ENCODE data around the gene CFAP210.
"Not testable (repeated sequence)": the region's sequence is repeated elsewhere in the genome, so short reads cannot be mapped to it uniquely, and the experiment has no call there.

The CFAP210 gene

DNA sequence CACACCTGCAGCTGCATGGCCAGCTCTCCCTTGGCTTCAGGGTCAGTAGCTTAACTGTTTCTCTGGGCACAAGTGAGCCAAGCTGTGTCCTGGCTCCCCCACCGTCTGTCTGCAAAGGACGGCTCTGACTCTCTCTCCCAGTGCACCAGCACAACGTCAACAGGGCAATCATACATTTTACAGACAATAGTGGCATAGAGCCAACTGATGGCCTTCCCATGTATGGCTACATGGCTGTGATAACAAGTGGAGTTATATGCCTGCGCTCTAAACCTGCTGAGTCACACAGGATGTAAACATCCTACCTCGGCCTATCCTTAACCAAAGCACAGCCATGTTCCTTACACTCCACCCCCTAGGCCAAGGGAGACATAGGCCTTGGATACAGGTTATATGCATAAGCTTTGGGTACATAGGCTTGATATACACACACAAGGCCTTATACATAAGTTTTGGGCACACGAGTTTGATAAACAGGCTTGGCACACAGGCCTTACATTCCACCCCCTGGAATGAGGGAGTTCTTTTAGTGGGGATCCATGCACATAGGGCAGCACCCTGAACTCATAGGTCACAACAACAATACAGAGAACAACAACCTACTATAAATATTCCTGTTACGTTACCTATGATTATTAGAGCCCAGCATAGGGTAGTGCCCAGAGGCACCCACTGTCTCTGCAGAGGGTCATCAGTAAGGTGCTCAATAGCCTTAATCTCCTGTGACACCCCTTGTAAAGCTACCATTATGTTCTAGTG is 17.7 kb upstream of the CFAP210 start:
- DNase-seq: no peak

DNA sequence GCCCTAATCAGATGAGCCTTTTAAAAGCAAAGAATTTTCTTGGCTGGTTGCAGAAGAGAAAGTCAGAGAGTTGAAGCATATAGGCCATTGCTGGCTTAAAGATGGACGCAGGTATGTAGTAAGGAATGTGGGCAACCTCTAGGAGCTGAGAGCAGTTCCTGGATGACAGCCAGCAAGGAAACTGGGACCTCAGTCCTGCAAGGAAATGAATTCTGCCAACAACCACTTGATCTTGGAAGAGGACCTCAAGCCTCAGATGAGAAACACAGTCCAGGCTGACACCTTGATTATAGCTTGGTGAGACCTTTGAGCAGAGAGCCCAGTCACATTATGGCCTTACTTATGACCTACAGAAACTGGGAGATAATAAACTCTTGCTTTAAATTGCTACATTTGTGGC is 15.8 kb upstream of the CFAP210 start:
- no peak for DNase-seq

DNA sequence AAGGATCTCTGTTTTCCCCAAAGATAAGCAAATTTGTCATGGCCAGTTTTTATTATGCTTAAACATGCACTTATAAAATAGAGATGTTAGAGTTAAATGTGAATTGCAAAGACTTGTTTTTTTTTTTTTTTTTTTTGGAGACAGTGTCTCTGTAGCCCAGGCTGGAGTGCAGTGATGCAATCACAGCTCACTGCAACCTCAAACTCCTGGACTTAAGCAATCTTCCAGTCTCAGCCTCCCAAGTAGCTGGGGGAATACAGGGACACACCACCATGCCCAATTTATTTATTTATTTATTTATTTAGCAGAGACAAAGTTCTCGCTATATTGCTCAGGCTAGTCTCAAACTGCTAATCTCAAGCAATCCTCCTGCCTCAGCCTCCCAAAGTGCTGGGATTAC is 15.1 kb upstream of the CFAP210 start:
- no peak for DNase-seq

- DNase-seq: no peak
Observed at GRCh38 chr2:169707626-169708025, 13.4 kb upstream of the CFAP210 start.

GRCh38 chr2:169705927-169706326 is 11.7 kb upstream of the CFAP210 start:
- DNase-seq: no peak

DNA sequence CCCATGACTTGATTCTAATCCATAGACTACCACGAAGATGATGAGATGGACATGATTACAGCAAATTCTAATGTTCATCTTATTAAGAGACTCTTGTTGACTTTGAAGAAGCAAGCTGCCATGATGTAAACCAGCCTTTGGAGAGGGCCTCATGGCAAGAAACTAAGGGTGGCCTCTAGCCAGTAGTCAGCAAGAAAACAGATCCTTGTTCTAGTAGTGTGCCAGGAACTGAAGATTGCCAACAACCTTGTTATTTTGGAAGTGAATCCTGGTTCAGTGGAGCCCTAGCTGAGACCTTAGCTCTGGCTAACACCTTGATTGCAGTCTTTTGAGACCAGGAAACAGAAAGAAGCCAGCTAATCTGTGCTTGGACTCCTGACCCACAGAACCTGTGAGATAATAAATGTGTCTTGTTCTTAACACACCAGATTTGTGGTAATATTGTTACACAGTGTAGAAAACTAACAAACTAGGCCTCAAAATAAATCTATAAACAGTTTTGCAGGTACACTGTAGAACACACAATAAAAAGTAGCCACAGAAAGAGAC is 10.0 kb upstream of the CFAP210 start:
- DNase-seq: no peak

- DNase-seq: no peak
Observed at GRCh38 chr2:169702996-169703395, 8.8 kb upstream of the CFAP210 start.

- DNase-seq: not testable (repeated sequence)
Observed at GRCh38 chr2:169699173-169699572, 5.0 kb upstream of the CFAP210 start.

- no peak for DNase-seq
Observed at GRCh38 chr2:169696381-169696780, 2.2 kb upstream of the CFAP210 start.

GRCh38 chr2:169694894-169695260 is 672 bp upstream of the CFAP210 start:
- DNase-seq: no peak

GRCh38 chr2:169693360-169693759 is 845 bp downstream of the CFAP210 start:
- DNase-seq: no peak

GRCh38 chr2:169692718-169693117 is 1.5 kb downstream of the CFAP210 start:
- no peak for DNase-seq

DNA sequence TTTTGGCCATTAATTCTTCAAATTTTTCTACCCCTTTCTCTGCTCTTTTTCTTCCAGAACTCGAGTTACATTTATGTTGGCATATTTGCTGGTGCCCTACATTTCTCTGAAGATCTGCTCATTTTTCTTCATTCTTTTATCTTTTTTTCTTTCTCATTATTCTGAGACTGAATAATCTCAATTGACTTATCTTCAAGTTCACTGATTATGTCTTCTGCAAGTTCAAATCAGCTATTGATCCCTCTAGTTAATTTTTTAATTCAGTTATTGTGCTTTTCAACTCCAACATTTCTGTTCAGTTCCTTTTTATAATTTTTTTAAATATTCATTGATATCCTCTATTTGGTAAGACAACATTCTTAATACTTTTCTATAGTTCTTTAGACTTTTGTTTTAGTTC is 3.2 kb downstream of the CFAP210 start:
- no peak for DNase-seq

DNA sequence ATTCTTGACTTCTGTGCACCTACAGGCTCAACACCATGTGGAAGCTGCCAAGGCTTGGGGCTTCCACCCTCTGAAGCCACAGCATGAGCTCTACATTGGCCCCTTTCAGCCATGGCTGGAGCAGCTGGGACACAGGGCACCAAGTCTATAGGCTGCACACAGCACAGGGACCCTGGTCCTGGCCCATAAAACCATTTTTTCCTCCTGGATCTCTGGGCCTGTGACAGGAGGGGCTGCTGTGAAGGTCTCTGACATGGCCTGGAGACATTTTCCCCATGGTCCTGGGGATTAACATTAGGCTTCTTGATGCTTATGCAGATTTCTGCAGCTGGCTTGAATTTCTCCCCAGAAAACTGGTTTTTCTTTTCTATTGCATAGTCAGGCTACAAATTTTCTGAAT is 6.3 kb downstream of the CFAP210 start:
- DNase-seq: not testable (repeated sequence)

DNA sequence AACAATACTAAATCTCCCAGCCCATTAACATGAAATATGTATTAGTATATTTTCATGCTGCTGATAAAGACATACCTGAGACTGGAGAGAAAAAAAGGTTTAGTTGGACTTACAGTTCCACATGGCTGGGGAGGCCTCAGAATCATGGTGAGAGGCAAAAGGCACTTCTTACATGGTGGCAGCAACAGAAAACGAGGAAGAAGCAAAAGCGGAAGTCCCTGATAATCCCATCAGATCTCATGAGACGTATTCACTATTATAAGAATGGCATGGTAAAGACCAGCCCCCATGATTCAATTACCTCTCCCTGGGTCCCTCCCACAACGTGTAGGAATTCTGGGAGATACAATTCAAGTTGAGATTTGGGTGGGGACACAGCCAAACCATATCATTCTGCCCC is 7.4 kb downstream of the CFAP210 start:
- not testable (repeated sequence) for DNase-seq

GRCh38 chr2:169684712-169685111 is 9.5 kb downstream of the CFAP210 start:
- not testable (repeated sequence) for DNase-seq

DNA sequence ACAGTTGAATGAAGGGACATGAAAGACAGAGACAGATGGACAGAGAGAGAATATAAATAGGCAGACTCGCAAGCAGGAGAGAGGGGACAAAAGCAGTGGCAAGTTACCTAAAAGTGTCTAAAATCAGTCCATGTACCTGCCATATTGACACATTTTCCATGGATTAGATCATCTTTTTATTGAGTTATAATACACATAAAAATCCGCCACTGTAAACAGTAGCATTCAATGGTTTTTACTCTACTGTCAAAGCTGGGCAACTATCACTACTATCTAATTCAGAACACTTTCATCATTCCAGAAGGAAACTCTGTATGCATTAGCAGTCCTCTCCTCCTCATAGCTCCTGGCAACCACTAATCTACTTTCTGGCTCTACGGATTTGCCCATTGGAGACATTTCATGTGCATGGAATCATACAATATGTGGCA is 10.1 kb downstream of the CFAP210 start:
- DNase-seq: no peak

DNA sequence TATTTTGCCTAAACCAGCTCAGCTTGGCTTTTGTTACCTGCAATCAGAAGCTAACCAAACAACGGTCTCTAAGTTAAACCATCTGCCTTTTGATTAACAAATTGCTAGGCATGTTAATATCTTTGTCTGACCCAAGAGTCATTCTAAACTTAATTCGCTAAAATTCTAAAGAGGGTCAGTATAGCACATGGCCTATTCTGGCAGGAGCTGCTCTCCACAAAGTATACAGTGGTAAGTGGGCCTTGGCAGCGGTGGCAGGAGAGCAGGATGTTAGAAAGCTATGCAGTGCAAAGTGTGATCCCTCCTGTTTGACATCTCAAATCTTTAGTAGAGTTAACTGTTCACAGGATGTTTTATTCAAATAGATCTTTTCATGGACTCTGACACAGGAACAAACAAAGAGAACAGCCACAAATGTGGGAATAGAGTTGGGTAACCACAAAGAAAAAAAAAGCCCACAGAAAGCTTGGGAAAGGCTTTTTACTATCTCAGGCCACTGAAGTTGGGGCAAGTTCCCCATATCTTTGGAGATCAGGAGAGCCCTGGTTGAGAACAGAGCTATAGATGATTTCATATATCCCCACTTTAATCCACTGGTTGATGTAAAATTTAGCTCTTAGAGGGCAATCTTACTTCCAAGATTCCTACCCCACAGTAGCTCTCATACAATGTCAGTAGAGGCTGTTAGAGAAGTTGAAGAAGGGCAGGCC is 10.6 kb downstream of the CFAP210 start:
- DNase-seq: no peak

- no peak for DNase-seq
Observed at GRCh38 chr2:169683054-169683424, 11.2 kb downstream of the CFAP210 start.

GRCh38 chr2:169676850-169677249 is 17.4 kb downstream of the CFAP210 start:
- DNase-seq: no peak

GRCh38 chr2:169676357-169676756 is 17.8 kb downstream of the CFAP210 start:
- no peak for DNase-seq

GRCh38 chr2:169673921-169674320 is 20.3 kb downstream of the CFAP210 start:
- DNase-seq: no peak

DNA sequence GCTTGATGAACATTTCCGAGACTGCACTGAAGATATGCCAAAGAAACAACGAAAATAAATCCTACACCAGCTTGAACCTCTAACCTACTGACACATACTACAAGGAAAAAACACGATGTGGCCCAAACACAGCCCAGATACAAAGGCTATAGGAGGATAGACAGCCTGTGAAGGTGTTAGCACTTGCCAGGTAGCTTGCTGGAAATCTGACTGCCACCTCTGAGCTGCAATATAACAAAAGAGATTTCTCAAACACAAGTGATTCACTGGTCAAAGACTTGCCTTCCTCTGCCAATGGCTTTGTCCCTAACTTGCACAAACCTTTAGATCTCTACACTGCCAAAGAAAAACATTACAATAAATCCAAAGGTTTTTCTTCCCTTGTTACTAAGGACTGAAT is 21.1 kb downstream of the CFAP210 start:
- DNase-seq: no peak

GRCh38 chr2:169672406-169672805 is 21.8 kb downstream of the CFAP210 start:
- no peak for DNase-seq

Measured in 8988T (cell line).